Measurements from ENCODE around the gene ELAVL2. TPM values are rescaled to one million over a fixed set of nuclear protein-coding genes. Genes with fewer than 3 reads are reported as not detected.

Gene ELAVL2
- total RNA-seq, 1 donor from 2014 or later = 21.1 TPM

DNA sequence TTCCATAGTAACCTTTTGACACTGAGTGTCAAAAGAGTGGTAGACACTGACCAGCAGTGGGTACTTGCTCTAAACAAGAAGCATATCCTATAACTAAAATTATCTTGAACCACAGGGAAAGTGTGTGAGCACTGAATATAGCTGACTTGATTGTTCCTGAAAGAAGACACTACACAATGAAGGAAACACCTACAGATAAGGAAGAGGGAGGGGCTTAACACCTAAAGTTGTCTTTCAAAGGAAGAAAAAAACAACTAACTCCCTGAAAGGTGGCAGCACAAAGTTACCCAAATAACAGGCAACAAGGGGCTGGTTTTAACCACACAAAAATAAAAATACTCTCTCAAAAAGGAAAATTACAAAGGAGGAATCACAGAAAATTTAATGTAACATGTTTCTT is 6.6 kb downstream of the ELAVL2 start:
- TF ChIP-seq, protein P1, sequence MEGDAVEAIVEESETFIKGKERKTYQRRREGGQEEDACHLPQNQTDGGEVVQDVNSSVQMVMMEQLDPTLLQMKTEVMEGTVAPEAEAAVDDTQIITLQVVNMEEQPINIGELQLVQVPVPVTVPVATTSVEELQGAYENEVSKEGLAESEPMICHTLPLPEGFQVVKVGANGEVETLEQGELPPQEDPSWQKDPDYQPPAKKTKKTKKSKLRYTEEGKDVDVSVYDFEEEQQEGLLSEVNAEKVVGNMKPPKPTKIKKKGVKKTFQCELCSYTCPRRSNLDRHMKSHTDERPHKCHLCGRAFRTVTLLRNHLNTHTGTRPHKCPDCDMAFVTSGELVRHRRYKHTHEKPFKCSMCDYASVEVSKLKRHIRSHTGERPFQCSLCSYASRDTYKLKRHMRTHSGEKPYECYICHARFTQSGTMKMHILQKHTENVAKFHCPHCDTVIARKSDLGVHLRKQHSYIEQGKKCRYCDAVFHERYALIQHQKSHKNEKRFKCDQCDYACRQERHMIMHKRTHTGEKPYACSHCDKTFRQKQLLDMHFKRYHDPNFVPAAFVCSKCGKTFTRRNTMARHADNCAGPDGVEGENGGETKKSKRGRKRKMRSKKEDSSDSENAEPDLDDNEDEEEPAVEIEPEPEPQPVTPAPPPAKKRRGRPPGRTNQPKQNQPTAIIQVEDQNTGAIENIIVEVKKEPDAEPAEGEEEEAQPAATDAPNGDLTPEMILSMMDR (IDR thresholded peaks at IDR 0.05) = no peak
- TF ChIP-seq EZH2 (IDR thresholded peaks at IDR 0.05) (no peak), EZH2phosphoT487 (IDR thresholded peaks at IDR 0.05) (no peak)
- Histone ChIP-seq H3K27ac (no peak overlapping the region), H3K79me2 (ENCODE audit: low read depth) (peaks cover 68% of the 10 kb centered on the region), H3K9me3 (ENCODE audit: low read depth) (no peaks in the 10 kb centered on the region), H4K20me1 (ENCODE audit: low read depth) (peaks cover 59% of the 10 kb centered on the region), H2AFZ (replicated peaks) (no peak overlapping the region), H3K36me3 (no peaks in the 10 kb centered on the region), H3K9ac (no peak overlapping the region), H3F3A (ENCODE audit: low read depth) (peaks cover 23% of the 10 kb centered on the region), H3K4me2 (peak overlapping the region; percentile 92), H3K27me3 (peaks cover 48% of the 10 kb centered on the region), H3K4me1 (peaks cover 53% of the 10 kb centered on the region), H3K4me3 (peak overlapping the region; percentile 77)
- Mint-ChIP-seq H3K4me3 (peak overlapping the region; percentile 89), H3K9me3 (no peaks in the 10 kb centered on the region), H3K36me3 (peaks cover 4% of the 10 kb centered on the region), H3K27ac (no peak overlapping the region), H3K27me3 (ENCODE audit: insufficient read depth, low read depth) (peaks cover 30% of the 10 kb centered on the region), H3K4me1 (peaks cover 20% of the 10 kb centered on the region)
- no peak for DNase-seq (ENCODE audit: low spot score)

DNA sequence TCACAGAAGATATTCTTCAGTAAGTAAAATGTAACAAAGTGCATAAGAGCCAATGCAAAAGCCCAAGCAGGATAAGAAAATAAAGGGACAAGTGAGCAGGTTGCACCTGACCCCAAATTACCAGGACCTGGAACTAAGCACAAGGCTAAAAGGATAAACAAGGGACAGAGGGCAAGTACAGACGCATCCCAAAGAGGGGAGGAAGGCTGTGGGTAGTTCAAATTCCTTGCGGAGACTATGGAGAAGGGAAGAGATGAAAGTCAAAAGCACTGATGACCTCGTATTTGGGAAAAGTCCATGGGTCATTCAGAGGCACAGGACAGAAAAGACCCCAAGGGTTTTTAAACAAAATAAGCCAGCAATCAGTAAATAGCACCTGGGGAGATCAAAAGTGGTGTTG is 11.8 kb downstream of the ELAVL2 start:
- Mint-ChIP-seq H3K36me3 (peaks cover 12% of the 10 kb centered on the region), H3K27me3 (ENCODE audit: insufficient read depth, low read depth) (peaks cover 2% of the 10 kb centered on the region), H3K4me3 (no peak overlapping the region), H3K9me3 (peaks cover 4% of the 10 kb centered on the region), H3K27ac (no peak overlapping the region), H3K4me1 (peaks cover 5% of the 10 kb centered on the region)
- Histone ChIP-seq H2AFZ (replicated peaks) (no peak overlapping the region), H3K9me3 (ENCODE audit: low read depth) (no peaks in the 10 kb centered on the region), H3K4me1 (peaks cover 38% of the 10 kb centered on the region), H3K9ac (no peak overlapping the region), H3K27ac (no peak overlapping the region), H3K27me3 (no peaks in the 10 kb centered on the region), H3K4me3 (no peak overlapping the region), H3K4me2 (no peak overlapping the region), H3K36me3 (no peaks in the 10 kb centered on the region), H3F3A (ENCODE audit: low read depth) (peaks cover 8% of the 10 kb centered on the region), H3K79me2 (ENCODE audit: low read depth) (peaks cover 97% of the 10 kb centered on the region), H4K20me1 (ENCODE audit: low read depth) (peaks cover 43% of the 10 kb centered on the region)
- no peak for DNase-seq (ENCODE audit: low spot score)
- TF ChIP-seq EZH2phosphoT487 (IDR thresholded peaks at IDR 0.05) (no peak), EZH2 (IDR thresholded peaks at IDR 0.05) (no peak)
- TF ChIP-seq, protein P1 (IDR thresholded peaks at IDR 0.05) = no peak

DNA sequence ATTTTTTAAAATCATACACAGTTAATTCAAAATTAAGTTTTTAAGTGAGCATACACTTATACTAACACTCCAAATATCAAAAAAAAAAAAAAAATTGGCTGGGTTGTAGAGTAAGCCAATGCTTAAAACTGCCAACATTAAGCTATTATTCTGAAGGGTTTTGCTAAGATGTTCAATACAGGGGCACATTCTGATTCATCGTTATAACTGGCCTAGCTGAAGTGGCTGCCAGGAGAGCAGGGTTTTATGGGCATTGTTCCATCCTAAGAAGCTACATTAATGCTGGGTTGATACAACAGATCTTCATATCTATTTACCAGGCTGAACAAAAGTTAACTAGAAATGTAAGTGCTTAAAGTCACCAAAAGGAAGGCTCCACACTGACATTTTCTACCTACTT is 13.4 kb downstream of the ELAVL2 start:
- H3K4me1 ChIP-seq = peaks cover 30% of the 10 kb centered on the region
- no peaks in the 10 kb centered on the region for H3F3A ChIP-seq (ENCODE audit: low read depth)
- H3K9me3 Mint-ChIP-seq = peaks cover 4% of the 10 kb centered on the region
- peaks cover 40% of the 10 kb centered on the region for H4K20me1 ChIP-seq (ENCODE audit: low read depth)
- H3K79me2 ChIP-seq (ENCODE audit: low read depth) = peaks cover 99% of the 10 kb centered on the region
- no peaks in the 10 kb centered on the region for H3K36me3 ChIP-seq
- H3K9ac ChIP-seq = no peak overlapping the region
- no peak overlapping the region for H3K4me3 ChIP-seq
- H3K27ac Mint-ChIP-seq = no peak overlapping the region
- H3K4me2 ChIP-seq = no peak overlapping the region
- no peak overlapping the region for H2AFZ ChIP-seq (replicated peaks)
- peaks cover 12% of the 10 kb centered on the region for H3K36me3 Mint-ChIP-seq
- H3K4me1 Mint-ChIP-seq = no peaks in the 10 kb centered on the region
- H3K9me3 ChIP-seq (ENCODE audit: low read depth) = no peaks in the 10 kb centered on the region
- no peak overlapping the region for H3K4me3 Mint-ChIP-seq
- TF ChIP-seq, protein P1 (IDR thresholded peaks at IDR 0.05) = no peak
- no peak for TF ChIP-seq EZH2 (IDR thresholded peaks at IDR 0.05)
- TF ChIP-seq EZH2phosphoT487 (IDR thresholded peaks at IDR 0.05) = no peak
- DNase-seq (ENCODE audit: low spot score) = no peak
- no peaks in the 10 kb centered on the region for H3K27me3 ChIP-seq
- no peak overlapping the region for H3K27ac ChIP-seq
- H3K27me3 Mint-ChIP-seq (ENCODE audit: insufficient read depth, low read depth) = peaks cover 2% of the 10 kb centered on the region
